Embryonic facial prominence (tissue), 1 donor: ENCODE data around the gene POU2F1.

Experiments used
- DNase-seq: peaks from one replicate; pipeline ENCODE4 v3.0.0-alpha.2; 2016; ENCODE audit errors: extremely low spot score

The POU2F1 gene

DNA sequence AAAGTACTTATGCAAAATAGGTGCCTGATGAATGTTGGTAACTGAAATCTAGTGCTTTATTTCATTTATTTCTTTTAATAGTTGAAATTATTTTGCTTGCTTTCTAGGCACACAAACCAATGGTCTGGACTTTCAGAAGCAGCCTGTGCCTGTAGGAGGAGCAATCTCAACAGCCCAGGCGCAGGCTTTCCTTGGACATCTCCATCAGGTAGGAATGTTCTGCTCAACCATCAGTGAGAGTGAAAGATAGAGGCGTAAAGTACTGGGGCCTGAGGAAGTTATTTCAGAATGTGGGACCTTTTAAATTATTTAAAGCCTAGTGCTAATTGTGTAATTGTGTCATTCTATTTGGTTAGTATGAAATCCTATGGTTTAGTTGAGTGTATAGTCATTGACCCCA lies 144.7 kb downstream of the POU2F1 start:
- no peak for DNase-seq

DNA sequence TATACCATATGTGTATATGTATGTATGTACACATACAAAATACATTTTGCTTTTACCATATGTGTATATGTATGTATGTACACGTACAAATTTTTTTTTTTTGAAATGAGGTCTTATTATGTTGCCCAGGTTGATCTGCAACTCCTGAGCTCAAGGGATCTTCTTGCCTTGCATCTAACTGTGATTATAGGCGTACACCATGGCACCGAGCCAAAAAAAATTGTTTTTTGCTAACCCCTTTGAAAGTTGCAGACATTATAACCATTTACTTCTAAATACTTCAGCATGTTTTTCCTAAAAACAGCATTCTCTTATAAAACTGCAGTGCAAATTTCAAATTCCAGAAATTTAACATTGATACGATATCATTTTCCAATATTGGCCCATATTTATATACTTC lies 147.0 kb downstream of the POU2F1 start:
- DNase-seq: no peak

DNA sequence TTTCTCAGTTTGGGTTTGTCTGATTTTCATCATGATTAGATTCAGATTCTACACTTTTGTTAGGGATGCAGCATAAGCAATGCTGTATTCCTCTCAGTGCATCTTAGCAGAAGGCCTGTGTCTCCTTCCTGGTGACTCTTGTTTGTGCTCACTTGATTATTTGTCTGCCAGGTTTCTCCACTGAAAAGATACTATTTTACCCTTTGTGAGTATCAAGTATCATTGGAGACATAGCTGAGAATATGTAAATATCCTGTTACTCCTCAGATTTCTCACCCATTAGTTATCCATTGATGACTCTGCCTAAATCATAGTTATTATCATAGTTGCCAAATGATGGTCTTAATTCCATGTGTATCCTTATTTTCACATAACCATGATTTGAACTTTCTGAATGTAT lies 148.5 kb downstream of the POU2F1 start:
- DNase-seq: no peak

DNA sequence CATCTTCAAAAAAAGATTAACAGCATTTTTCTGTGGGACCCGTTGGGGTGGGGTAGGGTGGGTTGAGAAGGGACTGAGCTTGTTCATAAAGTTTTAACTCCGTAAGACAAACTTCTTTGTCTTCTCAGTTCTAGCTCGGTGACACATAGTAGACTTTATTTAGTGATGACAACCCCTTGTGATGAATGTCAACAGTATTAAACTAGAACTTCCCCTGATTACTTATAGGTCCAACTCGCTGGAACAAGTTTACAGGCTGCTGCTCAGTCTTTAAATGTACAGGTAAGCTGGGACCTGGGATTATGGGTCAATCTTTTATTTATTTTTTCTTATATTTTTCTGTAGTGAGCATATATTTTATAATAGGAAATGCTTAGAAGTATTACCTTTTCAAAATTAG lies 149.2 kb downstream of the POU2F1 start:
- DNase-seq: no peak

DNA sequence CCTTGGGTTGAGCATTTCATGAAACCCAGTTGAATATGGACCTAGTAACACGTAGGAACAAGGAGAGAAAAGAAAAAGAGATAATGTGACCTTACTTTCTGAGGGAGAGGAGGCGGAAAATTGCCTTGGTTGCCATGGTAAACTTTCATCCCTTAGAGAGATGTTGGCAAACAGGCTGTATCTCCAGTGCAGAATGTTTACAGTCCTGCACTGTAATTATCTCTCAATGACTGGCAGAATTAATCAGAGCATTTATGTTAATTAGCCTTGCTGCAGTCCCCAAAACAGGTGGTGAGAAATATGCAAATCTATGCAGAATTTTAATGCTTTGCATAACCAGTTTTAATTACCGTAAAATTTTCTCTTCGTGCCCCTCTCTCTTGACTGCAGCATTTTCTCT lies 150.3 kb downstream of the POU2F1 start:
- no peak for DNase-seq

DNA sequence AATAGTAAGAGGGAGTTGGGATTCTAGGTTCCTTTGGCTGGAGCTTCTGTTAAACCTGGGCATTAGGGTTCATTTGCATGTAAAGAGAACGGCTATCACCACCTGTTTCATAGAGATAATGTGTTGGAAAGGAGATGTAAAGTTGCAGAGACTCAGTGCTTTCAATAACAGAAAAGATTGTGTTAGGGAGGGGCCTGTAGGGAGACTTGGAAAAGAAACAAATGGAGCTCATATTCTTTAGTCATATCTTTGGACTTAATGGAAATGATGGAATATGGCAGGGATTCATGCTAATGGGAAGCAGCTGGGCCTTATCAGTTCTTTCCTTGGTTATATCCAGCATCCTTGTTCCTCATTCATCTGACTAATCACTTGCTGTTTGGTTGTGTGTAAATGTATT lies 152.7 kb downstream of the POU2F1 start:
- DNase-seq: no peak

DNA sequence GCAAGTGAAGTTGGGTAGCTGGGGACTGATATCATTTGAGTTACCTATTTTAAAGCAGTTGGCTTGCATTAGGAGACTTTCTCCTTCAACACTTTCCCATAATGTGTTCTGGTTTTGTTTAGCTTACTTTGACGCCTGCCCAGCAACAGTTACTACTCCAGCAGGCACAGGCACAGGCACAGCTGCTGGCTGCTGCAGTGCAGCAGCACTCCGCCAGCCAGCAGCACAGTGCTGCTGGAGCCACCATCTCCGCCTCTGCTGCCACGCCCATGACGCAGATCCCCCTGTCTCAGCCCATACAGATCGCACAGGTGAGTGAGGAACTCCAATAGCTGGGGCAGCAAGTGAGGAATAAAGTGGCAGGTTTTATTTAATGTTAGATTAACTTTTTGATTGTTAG lies 153.3 kb downstream of the POU2F1 start:
- no peak for DNase-seq

DNA sequence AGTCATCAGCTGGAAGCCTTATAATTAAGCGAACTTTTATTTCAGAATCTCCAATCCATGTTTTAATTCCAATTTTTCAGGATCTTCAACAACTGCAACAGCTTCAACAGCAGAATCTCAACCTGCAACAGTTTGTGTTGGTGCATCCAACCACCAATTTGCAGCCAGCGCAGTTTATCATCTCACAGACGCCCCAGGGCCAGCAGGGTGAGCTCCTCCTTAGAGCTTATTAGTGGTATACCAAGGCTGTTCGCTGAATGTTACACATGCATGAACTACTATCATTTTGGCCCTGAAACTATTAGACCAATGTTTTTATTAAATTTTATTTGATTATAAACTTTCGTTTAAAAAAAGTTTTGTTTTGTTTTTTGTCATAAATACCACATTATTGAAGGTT lies 155.3 kb downstream of the POU2F1 start:
- no peak for DNase-seq

DNA sequence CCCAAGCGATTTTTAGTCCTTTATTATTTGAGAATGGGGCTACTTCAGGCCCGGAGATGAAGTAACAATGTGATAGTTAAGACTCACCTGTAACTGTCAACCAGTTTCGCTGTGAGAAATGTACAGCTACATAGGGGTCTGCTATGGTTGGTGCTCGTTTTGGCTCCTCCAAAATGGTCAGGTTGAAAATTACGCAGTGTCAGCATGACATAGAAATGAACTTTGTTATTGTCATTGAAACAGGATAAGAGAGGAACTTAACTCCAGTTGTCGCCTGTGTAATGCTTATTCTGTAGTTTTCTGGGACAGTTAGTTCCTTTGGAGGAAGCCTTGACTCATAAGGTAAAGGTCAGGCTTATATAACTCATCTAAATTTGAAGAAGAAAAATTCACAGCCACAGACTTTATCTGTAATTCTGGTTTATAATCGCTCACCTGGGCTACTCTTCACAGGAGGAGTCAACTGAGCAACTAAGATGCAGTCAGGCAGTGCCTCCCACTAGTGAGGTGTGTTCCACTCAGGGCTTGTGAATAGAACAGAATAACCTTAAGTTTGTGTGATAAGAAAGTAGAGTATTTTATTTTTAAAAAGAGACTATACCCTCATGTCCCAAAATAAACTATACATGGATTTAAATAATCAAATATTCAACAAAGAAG lies 166.7 kb downstream of the POU2F1 start:
- DNase-seq: no peak

DNA sequence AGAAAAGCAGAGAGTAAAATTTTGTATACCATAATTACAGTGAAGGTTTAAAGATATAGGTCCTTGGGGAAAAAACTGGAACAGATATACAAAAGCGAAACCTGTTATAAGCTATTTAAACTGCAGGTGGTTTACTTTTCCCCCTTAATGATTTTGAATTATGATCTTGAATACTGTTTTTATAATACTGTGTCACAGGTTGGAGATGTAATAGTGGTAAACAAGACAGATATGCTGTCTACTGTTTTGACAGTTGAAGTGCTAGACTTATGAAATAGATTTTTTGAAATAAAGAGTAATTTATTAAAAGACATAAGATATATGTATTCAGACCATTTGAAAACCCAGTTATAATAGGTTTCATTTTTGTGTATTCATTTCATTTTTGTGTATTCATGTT lies 168.3 kb downstream of the POU2F1 start:
- no peak for DNase-seq

DNA sequence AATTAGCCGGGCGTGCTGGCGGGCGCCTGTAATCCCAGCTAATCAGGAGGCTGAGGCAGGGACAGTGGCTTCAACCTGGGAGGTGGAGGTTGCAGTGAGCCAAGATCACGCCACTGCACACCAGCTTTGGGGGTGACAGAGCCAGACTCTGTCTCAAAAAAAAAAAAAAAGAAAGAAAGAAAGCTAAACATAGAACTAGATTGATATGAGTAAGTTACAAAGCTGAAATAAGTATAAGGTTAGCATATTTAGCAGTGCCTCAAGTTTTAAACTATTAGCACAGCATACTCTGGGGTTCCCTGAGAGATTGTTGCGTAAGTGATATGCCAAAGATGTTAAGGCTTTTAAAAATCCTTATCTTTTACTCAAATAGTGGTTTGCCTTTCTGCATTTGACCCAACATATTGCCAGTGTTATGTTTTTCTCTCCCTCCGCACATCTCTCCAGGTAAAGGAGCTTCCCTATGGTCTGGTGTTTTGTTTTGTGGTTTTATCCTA lies 171.6 kb downstream of the POU2F1 start:
- no peak for DNase-seq

DNA sequence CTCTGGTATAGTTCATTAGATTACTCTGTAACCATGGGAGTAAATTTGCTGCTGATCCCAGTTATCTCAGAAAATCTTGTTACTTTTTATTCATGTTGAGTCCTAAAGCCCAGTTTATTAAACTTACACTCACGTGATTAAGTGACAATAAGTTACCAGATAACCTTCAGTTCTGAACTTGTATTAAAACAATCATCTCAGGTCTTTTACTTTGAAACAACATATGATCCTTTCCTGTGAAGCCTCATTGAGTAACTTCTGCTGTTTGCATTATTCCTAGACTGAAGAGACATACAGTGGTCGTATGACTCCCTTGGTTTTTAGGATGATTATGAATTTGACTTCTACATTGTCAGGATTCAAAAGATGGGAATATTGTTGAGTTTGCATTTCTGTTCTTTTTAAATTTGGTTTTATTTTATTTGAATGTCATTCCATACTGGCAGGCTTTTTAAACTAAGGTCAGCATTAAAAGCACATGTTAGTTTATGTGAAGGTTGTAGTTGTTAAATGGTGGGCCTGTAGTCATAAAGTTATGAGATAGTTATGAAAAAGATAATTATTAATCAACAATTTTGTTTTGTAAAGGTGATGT lies 179.8 kb downstream of the POU2F1 start:
- DNase-seq: no peak

DNA sequence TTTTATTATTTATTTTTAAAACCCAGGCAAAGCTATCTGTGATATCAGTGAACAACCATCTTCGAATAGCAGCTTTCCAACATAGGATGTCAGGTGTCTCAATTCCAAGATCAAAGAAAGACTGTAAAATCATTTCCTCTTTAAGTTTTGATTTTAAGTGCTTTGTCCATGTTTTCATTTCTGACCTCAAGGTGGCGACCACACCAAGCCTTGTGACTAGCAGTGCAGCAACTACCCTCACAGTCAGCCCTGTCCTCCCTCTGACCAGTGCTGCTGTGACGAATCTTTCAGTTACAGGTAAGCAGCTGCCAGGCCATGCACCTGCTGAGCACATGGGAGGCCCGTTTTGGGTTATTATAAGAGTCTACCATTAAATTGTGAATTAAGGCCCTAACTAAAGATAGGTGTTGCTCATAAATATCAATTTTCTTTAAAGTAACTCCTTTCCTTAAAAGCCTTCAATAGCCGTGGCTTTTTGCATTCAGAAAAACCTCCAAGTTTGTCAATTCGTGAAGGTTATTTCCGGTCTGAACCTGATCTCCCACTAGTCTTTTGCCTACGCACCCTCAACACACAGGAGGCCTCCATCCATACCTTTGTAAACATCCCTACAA lies 180.7 kb downstream of the POU2F1 start:
- no peak for DNase-seq

DNA sequence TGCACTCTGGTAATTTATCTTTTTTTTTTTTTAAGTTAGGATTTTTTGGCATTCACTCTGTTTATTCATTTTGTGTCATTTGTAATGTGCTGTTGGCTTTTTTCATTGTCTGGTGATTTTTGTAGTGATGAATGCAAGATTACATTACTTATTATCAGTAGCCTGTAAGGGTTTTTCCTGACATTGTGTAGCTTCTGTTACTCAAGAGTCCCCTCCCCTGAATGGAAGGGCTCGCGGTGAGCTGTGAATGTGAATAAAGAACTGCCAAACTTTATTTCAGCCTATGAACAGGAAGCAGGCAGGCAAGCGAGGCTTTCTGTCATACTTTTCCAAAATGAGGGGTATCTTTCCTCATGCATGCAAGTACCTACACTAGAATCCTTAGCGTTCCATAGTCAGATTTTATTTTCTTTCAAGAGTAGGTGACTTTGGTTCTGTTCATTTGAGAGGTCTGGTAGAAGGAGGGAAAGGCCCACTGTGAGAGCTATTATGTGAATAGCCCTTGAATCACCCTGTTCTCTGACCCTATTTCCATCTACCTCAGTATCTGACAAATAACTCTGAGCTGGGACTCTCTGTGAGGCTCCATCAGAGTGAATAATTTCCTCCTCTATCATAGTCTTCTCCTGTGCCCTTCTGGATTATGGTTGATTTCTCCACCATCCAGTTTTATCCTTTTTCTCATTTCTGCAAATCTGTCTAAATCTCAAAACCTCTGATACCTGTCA lies 183.6 kb downstream of the POU2F1 start:
- DNase-seq: no peak

DNA sequence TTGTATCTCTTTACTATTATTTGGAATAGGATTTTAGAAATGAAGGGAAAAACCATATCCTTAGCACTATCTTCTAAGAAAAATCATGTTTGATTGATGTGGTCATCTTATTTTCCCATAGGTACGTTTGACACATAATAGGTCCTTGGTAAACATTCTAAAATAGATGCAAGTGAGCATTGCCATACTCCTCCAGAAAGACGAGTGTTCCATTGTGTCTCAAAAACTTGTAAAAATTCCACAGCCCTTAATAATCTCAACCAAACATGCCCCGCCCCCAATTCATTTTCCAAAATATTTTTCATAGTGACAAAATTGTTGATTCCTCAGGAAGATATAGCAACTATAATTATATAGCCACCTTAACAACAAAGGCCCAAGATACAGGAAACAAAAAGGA lies 184.2 kb downstream of the POU2F1 start:
- no peak for DNase-seq

DNA sequence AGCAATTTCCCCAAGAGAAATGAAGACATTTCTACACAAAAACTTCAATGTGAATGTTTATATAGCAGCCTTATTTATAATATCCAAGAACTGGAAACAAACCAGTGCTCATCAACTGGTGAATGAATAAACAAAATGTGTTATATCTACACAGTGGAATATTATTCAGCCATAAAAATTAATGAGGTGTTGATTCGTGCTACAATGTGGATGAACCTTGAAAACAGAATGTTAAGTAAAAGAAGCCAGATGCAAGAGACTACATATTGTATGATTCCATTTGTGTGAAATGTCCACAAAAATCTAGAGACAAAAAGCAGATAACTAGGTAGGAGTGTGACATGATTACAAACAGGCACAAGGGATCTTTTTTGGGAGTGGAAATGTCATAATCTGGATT lies 187.7 kb downstream of the POU2F1 start:
- DNase-seq: no peak

DNA sequence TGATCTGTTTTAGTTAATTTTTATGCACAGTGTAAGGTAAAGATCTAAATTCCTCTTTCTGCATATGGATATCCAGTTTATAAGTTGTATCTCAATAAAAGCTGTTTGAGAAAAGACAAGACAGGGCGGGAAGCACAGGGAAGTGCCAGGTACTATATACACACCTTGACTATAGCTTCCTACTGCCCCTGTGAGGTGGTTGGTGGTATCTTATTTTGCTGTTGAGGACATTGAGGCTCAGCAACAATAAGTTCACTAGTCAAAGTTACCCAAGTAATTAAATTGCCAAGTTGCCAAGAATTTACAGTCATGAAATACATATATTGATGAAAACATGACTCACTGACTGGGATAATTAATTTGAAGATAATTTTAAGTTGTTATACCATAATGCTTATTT lies 188.5 kb downstream of the POU2F1 start:
- no peak for DNase-seq

DNA sequence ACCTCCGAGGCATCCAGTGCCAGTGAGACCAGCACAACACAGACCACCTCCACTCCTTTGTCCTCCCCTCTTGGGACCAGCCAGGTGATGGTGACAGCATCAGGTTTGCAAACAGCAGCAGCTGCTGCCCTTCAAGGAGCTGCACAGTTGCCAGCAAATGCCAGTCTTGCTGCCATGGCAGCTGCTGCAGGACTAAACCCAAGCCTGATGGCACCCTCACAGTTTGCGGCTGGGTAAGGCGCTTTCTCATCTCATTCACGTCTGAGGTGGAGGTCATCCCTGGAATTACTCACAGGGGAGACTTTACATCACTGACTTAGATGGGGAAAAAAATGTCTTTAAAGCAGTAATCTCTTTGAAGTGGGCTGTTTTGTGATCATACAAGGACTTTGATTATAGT lies 191.4 kb downstream of the POU2F1 start:
- DNase-seq: no peak

DNA sequence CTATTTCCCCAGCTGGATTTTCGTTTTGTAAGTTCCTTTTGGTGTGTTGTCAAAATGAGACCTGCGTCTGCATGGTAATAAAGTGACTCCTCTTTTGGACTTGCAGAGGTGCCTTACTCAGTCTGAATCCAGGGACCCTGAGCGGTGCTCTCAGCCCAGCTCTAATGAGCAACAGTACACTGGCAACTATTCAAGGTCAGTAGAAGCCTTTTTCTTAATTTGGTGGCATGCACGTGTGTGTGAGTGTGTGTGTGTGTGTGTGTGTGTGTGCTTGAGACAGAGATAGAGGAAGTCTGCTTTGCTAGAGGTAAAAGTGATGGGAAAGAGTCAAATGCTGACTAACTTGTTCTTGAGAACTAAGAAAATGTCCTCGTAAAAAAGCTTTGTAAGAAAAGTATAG lies 192.2 kb downstream of the POU2F1 start:
- no peak for DNase-seq

DNA sequence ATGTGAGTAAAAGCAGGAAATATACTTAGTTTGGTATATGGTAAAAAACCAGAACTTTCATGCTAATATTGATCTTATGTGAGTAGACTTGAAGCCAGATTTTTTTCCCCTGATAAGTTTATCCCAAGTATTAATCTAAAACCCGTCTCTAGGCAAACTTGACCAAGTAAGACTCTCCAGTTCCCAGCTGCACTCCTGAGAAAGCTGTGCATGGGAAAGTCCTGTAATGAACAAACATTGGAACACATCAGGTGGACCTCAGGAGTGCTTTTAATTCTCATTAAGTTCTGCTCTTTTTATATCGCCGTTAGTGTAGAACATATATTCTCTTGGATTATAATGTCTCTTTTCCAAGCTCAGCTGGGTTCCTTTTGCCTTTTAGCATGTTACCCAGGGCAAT lies 192.6 kb downstream of the POU2F1 start:
- no peak for DNase-seq

DNA sequence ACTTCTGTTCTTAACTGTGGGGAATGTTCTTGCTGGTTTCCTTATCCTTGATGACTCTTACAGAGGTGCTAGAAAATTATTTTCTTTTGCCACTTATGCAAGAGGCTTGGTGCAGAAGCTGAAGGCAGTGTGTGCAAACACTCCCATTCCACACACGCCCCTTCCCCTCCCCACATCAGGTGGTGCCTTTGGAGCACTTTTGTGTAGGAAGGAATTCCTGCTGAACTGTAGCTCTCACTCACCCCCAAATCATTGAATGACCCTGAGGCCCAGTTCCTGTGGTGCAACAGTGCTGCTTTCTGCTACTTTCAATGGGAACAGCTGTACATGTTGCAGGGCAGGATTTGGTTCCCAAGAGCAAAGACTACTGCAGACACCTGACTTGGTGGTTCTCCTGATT lies 195.8 kb downstream of the POU2F1 start:
- no peak for DNase-seq

DNA sequence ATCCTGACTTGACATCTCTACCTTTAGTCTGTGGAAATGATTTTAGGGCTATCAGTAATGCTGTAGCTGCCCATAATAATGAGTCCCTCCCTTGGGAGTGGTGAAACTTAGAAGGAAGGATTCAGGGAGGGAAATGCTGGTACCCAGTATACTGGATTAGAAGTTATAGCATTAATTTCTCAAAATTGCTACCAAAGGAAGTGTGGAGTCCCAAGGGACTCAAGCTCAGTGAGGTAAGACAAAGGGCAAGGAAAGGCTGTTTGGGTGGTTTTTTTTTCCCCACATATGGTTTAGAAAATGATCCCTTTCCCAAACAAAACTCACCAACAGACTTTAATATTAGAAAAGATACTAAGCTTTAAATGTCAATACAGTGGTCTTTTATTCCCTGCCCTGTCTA lies 197.7 kb downstream of the POU2F1 start:
- no peak for DNase-seq

DNA sequence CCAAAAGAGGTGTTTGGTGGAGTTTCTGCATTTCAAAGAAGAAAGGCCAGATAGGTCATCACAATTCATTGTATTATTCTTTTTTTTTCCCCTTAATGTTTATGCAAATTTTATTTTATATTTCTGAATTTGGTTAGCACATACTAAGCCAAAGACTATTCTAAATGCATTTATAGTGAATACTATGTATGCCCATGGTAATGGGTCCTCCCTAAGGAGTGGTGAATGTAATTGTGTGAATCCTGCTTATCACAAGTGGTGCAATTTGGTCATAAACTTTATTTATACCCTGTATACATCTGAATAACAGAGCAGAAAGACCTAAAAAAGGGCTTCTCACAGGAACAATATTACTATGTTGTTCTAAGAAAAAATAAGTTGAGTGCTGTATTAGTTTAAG lies 198.6 kb downstream of the POU2F1 start:
- DNase-seq: no peak
